ENCODE results near the gene SVEP1.
"Not testable (repeated sequence)": the region's sequence is repeated elsewhere in the genome, so short reads cannot be mapped to it uniquely, and the experiment has no call there.

Gene SVEP1

DNA sequence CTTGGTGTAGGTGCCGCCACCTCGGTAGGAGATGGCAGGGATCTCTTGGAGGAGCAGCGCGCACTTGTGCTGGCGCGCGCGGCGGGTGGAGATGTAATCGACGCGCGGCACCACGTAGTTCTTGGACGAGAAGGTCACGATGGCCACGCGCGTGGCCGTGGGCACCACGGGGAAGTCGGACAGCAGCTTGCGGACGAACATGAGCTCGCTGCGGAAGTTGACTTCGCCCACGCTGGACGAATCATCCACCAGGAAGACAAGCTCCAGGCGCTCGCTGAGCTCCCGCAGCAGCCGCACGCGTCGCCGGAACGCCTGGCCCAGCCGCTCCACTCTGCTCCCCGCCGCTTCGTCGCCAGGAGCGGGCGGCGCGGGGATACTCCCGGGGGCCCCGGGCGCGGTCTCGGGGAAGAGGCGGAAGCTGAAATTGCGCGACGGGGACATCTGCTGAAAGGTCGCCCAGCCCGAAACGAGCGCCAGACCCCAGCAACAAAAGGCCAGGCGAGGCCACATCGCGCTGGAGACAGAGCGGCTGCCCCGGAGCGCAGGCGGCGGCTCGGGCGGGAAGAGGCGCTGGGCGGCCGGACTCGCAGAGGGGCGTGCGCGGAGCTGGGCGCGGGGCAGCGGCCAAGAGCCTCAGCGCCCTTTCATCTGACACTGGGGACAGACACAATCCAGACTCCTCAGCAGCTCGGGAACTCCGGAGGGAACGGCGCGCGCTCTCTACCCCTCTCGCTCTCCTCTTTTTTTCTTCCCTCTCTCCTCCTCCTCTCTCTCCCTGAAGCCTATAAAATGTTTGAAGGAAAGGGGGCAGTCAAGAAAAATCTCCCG is at the start of gene SVEP1:
Gene SVEP1 (minus strand): TSS at position 708 of the 828 bp plus-strand sequence. CDS start 198 bp downstream, at position 510.
- DNase-seq = no peak

DNA sequence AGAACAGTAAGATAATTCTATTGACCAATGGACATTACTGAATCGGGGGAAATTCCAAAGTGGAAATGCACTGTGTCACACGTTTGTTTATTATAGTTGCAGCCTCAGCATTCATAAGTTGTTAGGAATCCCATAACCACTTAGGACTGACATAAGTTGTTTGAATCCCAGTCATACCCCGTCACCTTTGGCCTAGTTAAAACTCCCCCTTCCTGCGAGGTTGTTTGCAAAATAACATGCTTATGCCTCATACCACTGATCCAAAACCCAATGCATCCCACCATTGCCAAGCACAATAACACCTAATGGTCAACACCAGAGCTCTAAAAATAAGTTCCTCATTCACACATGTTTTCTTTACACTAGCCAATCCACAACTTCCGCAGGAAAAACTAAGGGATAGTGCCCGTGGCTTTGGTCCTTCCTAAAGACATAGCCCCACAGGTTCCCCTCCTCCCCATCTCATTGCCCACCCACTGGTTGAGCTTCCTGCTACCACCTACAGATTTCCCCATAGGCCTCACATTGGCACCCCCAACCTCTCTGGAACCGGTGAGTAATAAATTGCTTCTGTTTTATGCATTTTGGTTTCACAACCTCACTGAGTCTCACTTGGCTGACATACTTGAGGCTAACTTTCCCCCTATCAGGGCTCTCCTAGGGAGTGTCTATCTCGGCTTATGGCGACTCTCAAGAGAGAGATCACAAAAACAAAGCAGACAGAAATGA is 46.7 kb upstream of the SVEP1 start:
- DNase-seq = no peak

- peak; percentile 22 for DNase-seq
Observed at GRCh38 chr9:110623462-110624025, 44.0 kb upstream of the SVEP1 start.

- no peak for DNase-seq
Observed at GRCh38 chr9:110622368-110622767, 42.8 kb upstream of the SVEP1 start.

- DNase-seq = no peak
Observed at GRCh38 chr9:110620726-110621125, 41.2 kb upstream of the SVEP1 start.

GRCh38 chr9:110619831-110620230 is 40.3 kb upstream of the SVEP1 start:
- DNase-seq = no peak

DNA sequence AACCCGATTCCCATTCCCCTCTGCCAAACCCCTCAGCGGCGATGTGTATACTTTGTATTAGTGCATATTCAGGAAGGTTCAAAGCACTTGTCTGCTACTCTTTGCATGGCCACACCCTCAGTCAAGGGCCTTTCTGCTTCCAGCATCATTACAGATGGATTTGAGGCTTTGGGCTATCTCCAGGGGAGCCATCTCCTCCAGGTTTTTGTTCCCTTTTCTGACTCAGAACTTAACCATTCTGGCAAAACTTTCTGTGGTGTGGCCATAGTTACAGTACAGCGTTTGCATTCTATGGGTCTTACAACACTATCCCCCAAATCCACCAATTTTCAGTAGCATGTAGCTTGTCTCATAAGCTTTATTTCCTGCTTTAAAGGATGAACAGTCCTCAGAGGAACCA is 36.0 kb upstream of the SVEP1 start:
- DNase-seq = no peak

DNA sequence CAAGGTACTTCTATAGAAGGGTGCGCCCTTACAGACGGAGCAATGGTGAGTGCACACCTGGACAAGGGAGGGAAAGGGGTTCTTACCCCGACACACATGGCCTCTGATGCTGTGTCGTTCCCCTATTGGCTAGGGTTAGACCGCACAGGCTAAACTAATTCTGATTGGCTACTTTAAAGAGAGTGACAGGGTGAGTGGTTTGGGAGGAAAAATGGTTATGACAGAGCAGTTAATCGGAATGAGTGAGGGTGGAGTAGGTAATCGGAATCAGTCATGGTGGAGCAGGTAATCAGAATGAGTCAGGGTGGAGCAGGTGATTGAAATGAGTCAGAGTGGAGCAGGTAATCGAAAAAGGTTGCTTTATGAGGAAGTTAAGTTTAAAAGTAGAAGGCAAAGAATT is 35.0 kb upstream of the SVEP1 start:
- not testable (repeated sequence) for DNase-seq

- no peak for DNase-seq
Observed at GRCh38 chr9:110606179-110606790, 26.7 kb upstream of the SVEP1 start.

DNA sequence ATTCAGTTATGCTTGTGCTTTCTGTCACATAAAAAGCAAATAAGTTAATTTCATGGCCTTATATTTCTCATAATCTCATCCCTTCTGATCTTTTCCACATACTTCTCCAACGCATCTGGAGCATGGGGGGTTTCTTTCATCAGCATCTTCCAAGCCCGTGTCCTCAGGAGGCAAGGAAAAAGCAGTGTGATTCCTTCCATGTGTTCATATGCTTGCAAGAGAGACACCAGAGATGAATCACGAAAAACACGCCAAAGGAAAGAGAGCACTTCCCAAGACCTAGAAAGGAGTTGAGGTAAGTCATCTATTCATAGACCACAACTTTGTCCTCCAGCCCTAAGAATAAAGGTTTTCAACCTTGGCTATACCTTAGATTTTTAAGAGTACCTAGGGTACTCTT is 26.0 kb upstream of the SVEP1 start:
- DNase-seq = no peak

- no peak for DNase-seq
Observed at GRCh38 chr9:110604171-110604601, 24.6 kb upstream of the SVEP1 start.

GRCh38 chr9:110602281-110602680 is 22.7 kb upstream of the SVEP1 start:
- no peak for DNase-seq

GRCh38 chr9:110601098-110601497 is 21.6 kb upstream of the SVEP1 start:
- DNase-seq = no peak

DNA sequence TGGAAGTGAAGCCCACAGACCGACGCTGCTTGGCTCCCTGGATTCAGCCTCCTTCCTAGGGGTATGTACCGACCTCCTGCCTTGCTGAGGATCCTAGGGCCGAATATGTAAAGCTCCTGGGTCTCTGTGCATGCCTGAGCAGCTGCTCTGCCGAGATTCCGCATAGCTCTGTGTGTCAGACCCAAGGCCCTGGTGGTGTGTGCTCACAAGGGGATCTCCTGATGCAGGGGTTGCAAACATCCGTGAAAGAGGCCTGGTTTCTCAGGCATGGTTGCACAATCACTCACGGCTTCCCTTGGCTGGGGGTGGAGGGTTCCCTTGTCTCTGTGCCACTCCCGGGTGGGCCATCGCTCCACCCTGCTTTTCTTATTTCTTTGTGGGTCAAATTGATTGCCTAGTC is 19.9 kb upstream of the SVEP1 start:
- no peak for DNase-seq

- DNase-seq = no peak
Observed at GRCh38 chr9:110592044-110592830, 12.7 kb upstream of the SVEP1 start.

- no peak for DNase-seq
Observed at GRCh38 chr9:110591526-110591925, 12.0 kb upstream of the SVEP1 start.

- no peak for DNase-seq
Observed at GRCh38 chr9:110590816-110591215, 11.3 kb upstream of the SVEP1 start.

GRCh38 chr9:110588296-110588695 is 8.8 kb upstream of the SVEP1 start:
- no peak for DNase-seq

GRCh38 chr9:110583237-110583636 is 3.7 kb upstream of the SVEP1 start:
- no peak for DNase-seq

DNA sequence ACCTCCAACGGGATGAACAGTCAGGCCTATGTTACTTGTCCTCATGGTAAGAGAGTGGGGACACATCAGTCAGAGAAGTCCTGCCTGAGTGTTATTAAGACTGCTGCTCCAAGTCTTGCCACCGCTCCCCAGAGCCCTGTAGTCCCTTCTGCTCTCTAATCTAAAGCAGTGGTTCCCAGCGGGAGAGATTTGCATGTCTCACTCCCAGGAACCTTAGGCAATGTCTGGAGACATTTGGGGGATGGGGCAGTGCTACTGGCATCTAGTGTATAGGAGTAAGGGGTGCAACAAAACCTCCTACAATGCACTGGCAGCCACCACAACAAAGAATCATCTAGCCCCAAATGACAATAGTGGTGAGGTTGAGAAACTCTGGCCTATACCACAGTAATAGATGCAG is 2.6 kb upstream of the SVEP1 start:
- no peak for DNase-seq

DNA sequence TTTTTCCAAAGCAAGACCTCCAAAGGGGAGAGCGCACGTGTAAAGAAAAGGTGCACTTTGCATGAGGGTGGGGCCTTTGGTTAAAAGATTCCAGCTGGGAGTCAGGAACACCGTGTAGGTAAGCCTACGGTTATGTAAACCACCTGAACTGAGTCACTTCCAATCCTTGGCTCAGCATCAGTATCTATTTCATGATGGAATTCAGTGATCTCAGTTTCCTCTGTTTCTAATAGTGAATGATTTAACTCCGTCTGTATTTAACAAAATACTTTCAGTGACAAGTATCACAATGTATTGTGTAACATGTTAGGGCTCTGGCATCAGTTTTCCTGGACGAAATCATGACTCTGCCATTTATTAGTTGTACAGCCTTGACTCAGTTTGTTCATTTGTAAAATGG is 1.3 kb upstream of the SVEP1 start:
- no peak for DNase-seq

- DNase-seq = no peak
Observed at GRCh38 chr9:110579862-110580219, 300 bp upstream of the SVEP1 start.

DNA sequence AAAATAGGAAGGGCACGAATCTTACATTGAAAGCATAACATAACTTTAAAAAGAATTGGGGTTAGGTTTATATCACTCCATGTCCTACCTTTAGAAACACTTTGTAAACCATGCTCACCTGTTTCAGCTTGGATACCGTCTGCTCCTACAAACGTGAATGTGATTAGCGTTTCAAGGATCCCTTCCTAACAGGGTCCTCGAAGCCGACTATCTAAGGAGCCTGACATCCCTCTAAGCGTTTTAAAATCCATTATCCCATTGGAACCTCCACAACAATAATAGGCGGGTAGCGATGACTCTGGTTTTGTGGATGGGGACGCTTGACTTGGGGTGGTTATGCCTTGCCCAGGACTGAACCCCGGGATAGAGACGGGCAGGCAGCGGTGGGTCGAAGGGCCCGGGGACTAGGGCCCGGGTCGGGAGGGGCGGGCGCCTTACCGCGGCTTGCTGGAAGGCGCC is 937 bp downstream of the SVEP1 start:
- no peak for DNase-seq
